Hematopoietic multipotent progenitor cell treated with erythropoietin and hydrocortisone succinate and interleukin-3 and kit ligand, for 17 days (in vitro differentiated cells): ENCODE measurements around the gene S100A8.

ENCODE experiments used
- DNase-seq: peaks from one replicate; pipeline ENCODE4 v3.0.0-alpha.2; 2015; ENCODE audit warnings: low spot score

The S100A8 gene

GRCh38 chr1:153389973-153390879, 647 bp downstream of the S100A8 start:
- DNase-seq: no peak

GRCh38 chr1:153389401-153389800, 1.5 kb downstream of the S100A8 start:
- no peak for DNase-seq

DNA sequence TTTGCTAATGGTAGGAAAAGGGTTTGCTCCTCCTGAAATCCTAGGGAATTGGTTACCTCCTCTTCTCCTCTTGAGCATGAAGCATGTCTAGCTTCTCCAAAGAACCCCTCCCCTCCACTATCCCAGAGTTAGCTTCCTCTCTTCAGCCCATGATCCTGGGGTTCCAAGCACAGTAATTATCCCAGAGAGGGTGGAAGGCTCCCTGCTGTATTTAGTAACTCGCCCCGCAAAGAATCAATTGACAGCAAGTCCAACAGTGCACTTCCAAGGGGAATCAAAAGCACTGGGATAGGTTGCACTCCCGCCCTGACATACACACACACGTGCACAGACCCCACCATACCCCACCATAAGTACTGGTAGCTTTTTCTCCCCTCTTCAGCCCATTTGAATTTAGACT, 3.1 kb downstream of the S100A8 start:
- DNase-seq: no peak

DNA sequence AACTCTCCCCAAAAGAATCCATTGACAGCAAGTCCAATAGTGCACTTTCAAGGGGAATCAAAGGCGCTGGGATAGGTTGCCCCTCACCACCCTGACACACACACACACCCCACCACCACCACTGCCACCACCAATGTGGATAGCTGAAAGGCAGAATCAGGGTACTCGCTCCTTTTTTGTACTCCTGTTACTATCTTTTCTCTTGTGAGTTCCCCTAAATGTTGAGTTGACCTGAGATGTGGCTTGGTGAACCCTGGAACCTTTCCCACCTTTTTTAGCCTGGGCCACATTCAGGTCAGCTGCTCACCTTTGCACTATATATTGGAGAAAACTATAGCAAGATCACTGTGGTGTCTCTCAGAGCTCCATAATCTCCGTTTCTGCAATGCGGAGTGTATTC, 3.9 kb downstream of the S100A8 start:
- DNase-seq: no peak

DNA sequence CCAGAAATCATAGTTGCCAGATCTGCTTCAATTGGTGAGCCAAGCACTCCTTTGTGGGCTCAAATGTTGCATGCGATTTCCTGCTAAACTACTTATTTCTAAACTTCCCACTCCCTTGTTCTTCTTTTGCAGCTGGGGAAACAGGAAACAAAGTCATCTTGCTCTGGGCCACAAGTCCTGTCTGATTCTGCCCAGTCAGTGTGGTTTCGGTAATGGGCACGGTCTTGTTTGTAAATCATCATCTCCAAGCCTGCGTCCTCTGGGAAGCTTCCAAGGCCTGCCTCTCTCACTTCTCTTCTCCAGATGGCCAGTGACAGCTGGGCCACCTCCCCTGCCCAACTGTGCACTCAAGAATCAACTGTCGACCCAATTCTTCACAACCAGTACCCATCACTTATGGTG, 4.4 kb downstream of the S100A8 start:
- no peak for DNase-seq

- DNase-seq: no peak
Measured at GRCh38 chr1:153384958-153385580, 5.8 kb downstream of the S100A8 start.

DNA sequence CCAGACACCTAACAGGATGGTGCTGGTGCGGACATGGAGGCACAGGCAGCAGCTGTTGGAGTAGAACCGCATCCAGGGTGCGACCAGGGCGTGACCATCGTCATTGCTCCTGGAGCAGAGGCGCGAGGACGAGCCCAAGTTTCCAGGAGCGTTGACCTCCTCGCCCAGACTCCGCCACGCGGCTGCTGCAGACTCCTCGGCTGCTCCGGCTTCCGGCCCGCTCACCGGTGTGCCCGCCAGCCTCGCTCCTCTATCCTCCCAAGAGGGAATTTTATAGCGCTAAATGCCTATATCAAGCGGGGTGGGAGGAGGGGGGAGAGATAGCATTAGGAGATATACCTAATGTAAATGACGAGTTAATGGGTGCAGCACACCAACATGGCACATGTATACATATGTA, 10.2 kb downstream of the S100A8 start:
- no peak for DNase-seq

DNA sequence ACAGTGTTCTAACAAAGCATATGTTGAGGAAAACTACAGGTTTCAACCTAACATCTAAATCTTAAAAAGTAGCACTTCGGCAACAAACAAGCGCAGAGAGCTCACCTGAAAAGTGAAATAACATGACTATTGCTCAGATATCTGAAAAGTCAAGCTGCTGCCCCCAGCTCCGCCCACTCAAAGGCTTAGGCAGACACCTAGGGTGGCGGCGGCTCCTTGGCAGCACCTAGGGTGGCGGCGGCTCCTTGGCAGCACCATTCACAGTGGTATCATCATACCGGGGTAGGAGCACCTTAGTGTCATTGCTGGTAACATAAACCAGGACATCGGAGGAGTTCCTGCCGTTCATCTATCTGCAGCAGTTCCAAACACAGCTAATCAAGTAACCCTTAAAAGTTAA, 11.3 kb downstream of the S100A8 start:
- no peak for DNase-seq

DNA sequence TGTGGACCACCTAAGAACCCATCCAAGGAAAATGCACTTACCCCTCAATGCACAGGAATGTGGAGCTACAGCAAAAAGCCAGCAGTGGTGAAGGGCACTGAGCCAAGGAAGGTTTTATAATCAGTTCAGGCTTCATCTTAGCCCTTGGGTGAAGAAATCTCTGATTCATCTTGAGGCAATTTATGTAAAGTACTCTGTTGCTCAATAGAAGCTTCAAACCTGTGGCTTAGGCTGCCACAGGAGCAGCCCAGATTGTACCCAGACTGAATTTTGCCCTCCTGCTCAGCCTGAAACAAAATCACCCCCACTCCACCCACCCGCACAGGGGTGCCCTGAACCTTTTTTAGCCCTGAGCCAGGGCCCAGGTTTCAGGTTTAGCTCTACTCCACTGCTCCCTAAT, 15.4 kb downstream of the S100A8 start, which contains the start of gene S100A12:
Gene S100A12 (minus strand): TSS at position 111 of the 400 bp plus-strand sequence. CDS start 1,029 bp downstream, outside the sequence.
- no peak for DNase-seq

GRCh38 chr1:153374071-153374470, 16.8 kb downstream of the S100A8 start:
- no peak for DNase-seq

DNA sequence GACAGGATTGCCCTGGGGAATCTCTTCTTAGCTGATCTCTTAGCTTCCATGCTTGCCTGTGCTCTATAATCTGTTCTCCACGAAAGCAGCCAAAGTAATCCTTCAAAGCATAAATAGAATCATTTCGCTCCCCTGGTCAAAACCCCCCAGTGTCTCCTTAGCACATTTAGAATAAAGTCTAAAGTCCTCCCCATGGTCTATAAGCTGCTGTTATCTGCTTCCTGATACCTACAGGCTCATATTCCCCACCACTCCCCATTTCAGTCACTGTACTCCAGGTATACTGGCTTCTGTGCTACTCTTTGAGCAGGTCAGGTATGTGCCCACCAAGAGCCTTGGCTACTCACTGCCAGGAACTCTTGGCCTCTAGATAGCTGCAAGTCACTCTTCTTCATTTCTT, 18.3 kb downstream of the S100A8 start:
- no peak for DNase-seq

DNA sequence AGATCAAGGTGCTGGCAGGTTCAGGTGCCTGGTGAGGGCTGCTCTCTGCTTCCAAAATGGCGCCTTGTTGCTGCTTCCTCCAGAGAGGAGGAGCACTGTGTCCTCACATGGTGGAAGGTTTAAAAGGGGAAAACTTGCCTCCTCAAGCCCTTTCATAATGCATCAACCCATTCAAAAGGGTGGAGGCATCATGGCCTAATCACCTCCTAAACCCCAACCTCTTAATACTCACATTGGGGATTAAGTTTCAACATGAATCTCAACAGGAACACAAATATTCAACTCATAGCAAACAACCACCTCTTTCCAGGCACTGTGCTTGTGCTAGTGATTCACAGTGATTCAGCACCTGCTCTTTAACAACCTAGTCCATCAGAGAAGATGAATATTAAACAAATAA, 19.6 kb downstream of the S100A8 start:
- no peak for DNase-seq

DNA sequence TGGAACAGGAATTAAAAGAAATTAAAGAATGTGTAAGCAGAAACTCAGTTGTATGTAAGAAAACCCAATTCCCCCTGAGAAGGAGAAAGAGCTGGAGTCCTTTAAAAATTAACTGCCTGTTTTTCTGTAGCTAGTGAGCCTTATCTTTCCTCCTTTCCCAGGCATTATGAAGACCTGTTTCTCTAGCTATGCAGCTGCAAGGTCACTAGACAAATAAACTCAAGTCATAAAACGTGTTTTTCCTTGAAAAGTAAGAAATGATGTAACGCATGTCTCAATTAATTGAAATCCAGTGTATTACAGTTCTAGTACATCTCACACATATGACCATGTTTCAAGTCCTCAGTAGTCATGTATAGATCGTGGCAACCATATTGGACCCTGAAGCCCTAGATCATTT, 20.7 kb downstream of the S100A8 start:
- DNase-seq: no peak

DNA sequence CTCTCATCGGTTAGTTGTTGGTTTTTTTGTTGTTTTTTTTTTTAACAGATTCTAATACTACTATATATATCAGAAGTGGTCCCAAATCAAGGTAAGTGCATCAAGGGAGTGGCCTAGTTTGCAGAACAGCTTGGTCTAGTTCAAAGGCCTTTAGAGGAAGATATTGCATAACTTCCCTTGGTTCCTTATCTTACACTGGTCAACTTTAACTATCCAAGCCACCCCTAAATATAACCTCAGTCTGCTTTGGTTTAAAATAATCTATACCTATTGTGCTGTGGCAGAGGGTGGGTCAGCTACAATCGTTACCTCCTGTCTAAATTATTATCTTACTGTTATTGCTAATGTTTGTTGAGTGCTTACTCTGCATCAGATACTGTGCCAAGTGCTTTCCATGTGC, 22.4 kb downstream of the S100A8 start:
- DNase-seq: no peak

DNA sequence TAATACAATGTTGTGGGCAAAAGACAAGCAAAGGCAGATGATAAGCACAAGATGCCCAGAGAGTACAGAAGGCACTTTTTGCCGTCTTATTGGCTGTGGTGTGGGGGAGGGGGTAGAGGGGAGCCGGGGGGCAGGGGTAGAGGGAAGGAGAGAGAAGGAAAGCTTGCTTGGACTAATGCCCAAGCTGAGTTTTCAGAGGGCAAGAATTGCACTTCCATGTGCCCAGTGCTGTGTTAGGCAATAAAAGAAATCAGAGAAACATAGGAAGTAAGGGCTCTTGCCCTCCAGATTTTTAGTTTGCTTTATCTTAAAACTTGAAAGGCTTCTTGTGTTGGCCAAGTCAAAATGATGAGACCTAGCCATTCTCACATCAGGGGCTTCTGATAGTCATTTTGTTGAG, 23.8 kb downstream of the S100A8 start:
- DNase-seq: no peak

DNA sequence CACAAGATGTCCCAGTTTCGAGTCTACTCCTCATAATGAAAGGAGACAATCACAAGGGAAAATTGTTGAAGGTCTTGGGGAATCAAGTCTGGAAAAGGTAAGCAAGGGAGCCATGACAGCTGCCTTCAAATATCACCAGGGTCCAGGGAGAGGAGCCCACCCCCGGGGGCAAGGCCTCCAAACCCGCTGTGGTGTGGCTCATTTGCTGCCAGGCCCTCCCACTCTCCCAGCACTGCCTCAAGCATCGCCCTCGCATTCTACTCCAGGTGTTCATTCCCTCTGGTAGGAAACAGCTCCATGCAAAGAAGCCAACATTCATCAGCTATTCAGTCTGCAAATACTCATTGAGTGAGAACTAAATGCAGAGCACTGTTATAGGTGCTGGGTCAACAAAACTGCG, 24.6 kb downstream of the S100A8 start:
- DNase-seq: no peak

DNA sequence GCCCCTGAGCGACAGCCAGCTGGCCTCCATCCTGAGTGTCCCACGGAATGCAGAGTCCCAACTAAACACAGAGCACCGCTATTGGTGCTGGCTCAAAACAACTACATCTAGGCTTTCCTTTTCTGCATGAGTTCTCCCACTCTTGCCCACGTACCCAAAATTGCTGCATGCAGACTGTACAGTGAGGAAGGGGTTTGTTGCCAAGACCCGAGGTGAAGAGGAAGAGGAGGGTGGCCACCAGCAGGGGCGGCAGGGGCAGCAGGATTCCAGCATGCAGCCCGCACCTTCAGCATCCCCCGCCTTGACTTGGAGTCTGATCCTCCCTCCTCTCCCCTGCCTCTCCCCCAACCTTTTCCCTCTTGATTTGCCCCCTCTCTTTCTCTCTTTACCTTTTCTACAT, 25.2 kb downstream of the S100A8 start:
- no peak for DNase-seq

DNA sequence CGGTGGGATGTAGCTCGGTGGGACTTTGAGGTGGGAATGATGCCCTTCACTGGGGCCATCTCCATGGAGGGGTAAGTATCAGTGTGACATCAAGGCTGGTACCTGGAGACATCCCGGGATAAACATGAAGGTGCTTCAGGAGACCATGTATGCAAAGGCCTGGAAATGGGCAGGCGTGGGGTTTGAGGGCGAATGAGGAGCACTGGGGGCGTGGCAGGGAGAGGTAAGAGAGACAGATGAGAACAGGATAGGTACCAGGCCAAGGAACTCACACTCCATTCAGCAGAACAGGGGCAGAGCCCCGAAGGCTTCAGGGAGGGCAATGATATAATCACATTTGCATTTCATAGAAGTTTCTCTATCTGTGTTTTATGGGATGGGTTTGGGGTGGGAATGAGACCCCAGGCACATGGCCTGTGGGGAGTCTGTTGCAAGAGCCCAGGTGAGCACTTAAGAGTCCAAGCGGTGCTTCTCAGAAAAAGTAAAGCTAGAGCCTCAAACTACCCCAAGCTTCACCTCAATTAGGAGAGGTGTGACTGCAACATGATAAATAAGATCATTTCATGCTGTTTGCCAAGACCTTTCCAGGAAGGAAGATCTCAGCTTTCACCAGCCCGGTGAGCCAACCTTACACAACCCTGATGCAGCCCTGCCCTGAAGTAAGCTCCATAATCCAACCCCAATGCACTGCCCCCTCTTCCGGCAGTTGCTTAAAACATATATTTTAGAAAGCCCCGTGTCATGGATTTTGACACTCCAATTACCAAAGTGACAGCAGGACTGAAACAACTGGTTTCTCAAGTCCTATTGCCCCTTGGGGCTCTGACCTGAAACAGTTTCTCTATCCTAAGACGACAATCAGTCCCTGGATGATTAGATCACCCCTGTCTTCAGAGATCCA, 25.9 kb downstream of the S100A8 start:
- DNase-seq: no peak

- DNase-seq: no peak
Measured at GRCh38 chr1:153364156-153364555, 26.7 kb downstream of the S100A8 start.

DNA sequence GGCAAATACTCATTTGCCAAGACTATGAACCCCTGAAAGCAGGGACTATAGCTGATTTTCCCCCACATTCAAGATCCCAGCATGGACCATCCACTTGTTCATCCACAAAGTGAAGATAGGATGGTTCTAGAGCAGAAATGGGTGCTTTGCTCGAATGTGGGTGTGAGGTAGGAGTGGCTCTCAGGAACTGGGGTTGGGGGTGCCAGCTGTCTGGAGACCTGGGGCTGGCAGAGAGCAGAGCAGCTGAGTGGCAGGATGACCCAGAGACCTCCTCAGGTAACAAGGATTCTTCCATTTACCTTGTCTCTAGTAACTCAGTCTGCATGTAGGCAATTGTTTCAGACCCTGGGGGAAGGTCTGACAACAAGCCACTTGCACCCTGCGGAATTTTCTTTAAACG, 27.2 kb downstream of the S100A8 start:
- DNase-seq: no peak

DNA sequence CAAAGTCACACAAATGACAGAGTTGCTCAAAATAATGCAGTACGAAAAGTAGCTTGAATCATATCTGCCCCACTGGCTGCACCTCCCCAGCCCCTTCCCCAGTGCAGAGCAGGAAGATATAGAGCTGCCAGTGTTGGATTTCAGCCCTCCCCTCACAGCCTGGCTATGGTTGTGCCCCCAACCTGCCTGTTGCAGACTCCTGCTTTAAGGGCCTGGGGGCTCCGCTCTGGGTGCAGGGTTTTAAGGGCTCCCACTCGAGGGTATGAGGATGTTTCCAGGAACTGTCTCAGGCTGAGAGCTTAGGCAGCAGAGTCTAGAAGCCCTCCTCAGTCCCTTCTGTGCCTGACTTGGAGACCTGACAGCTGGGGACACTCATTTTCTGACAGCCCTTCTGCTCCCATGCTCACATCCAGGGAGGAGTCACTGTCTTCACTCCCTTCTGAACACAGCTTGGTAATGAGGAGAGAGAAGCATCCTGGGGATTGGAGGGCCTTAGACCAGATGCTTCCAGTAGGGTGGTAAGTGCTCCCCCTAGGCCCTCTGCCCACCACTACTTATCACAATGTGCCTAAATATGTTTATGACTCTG, 28.6 kb downstream of the S100A8 start:
- no peak for DNase-seq

- DNase-seq: no peak
Measured at GRCh38 chr1:153361480-153362109, 29.3 kb downstream of the S100A8 start.
